H9 (cell line): ENCODE measurements around the gene HIPK2. TPM values are rescaled to one million over a fixed set of nuclear protein-coding genes. Genes with fewer than 3 reads are reported as not detected.

Experiments
- DNase-seq: peaks from one replicate; pipeline ENCODE4 v3.0.0-alpha.2; 2017
- H2AFZ ChIP-seq: one replicate; pipeline ENCODE4 v1.6.1; 2013; ENCODE audit warnings: mild to moderate bottlenecking, low read length, control low read depth, moderate library complexity
- H2AK5ac ChIP-seq: 2 replicates; pipeline ENCODE4 v1.6.1; 2013; ENCODE audit warnings: low read length, control low read depth, mixed read lengths; ENCODE audit not compliant: insufficient read length
- H2BK120ac ChIP-seq: one replicate; pipeline ENCODE4 v1.6.1; 2013; ENCODE audit warnings: low read depth, mild to moderate bottlenecking, low read length, control low read depth, inconsistent platforms; ENCODE audit not compliant: poor library complexity, severe bottlenecking
- H2BK12ac ChIP-seq: 2 replicates; pipeline ENCODE4 v1.6.1; 2013; ENCODE audit warnings: low read length, control low read depth, mixed read lengths, low read depth; ENCODE audit not compliant: insufficient read length
- H2BK15ac ChIP-seq: 2 replicates; pipeline ENCODE4 v1.6.1; 2013; ENCODE audit warnings: low read depth, low read length, control low read depth
- H2BK20ac ChIP-seq: one replicate; pipeline ENCODE4 v1.6.1; 2013; ENCODE audit warnings: low read depth, mild to moderate bottlenecking, low read length, control low read depth, inconsistent platforms; ENCODE audit not compliant: poor library complexity, severe bottlenecking
- H2BK5ac ChIP-seq: 2 replicates; pipeline ENCODE4 v1.6.1; 2013; ENCODE audit warnings: low read length, control low read depth, mixed read lengths; ENCODE audit not compliant: insufficient read length
- H3K14ac ChIP-seq: 2 replicates; pipeline ENCODE4 v1.6.1; 2013; ENCODE audit warnings: low read length, control low read depth; ENCODE audit not compliant: insufficient read depth
- H3K18ac ChIP-seq: 2 replicates; pipeline ENCODE4 v1.6.1; 2013; ENCODE audit warnings: low read depth, mild to moderate bottlenecking, mixed read lengths, low read length, control low read depth; ENCODE audit not compliant: insufficient read length
- H3K23ac ChIP-seq: 2 replicates; pipeline ENCODE4 v1.6.1; 2013; ENCODE audit warnings: low read length, control low read depth, mixed read lengths, low read depth; ENCODE audit not compliant: insufficient read length
- H3K23me2 ChIP-seq: 2 replicates; pipeline ENCODE4 v1.6.1; 2013; ENCODE audit warnings: low read depth, mild to moderate bottlenecking, mixed read lengths, low read length, control low read depth; ENCODE audit not compliant: insufficient read length, poor library complexity, severe bottlenecking
- H3K27ac ChIP-seq: 2 replicates; pipeline ENCODE4 v1.5.1; 2013; ENCODE audit warnings: low read length, control low read depth, mixed read lengths, low read depth; ENCODE audit not compliant: insufficient read length
- H3K27me3 ChIP-seq: 2 replicates; pipeline ENCODE4 v1.6.1; 2013; ENCODE audit warnings: low read length, control low read depth, inconsistent platforms; ENCODE audit not compliant: insufficient read depth
- H3K4ac ChIP-seq: 2 replicates; pipeline ENCODE4 v1.6.1; 2013; ENCODE audit warnings: low read depth, mild to moderate bottlenecking, control low read depth, inconsistent platforms, low read length, moderate library complexity
- H3K4me1 ChIP-seq: 2 replicates; pipeline ENCODE4 v1.6.1; 2013; ENCODE audit warnings: low read length, control low read depth, inconsistent platforms; ENCODE audit not compliant: insufficient read depth
- H3K4me2 ChIP-seq: 2 replicates; pipeline ENCODE4 v1.6.1; 2013; ENCODE audit warnings: low read length, control low read depth, mixed read lengths; ENCODE audit not compliant: insufficient read length, insufficient read depth
- H3K56ac ChIP-seq: 2 replicates; pipeline ENCODE4 v1.6.1; 2013; ENCODE audit warnings: low read depth, mild to moderate bottlenecking, mixed read lengths, low read length, control low read depth; ENCODE audit not compliant: insufficient read length
- H3K79me1 ChIP-seq: 2 replicates; pipeline ENCODE4 v1.6.1; 2013; ENCODE audit warnings: low read depth, mild to moderate bottlenecking, moderate library complexity, low read length, control low read depth, inconsistent platforms; ENCODE audit not compliant: insufficient read depth, poor library complexity, severe bottlenecking
- H3K79me2 ChIP-seq: 2 replicates; pipeline ENCODE4 v1.6.1; 2013; ENCODE audit warnings: low read length, control low read depth, inconsistent platforms; ENCODE audit not compliant: insufficient read depth
- H3K9ac ChIP-seq: 2 replicates; pipeline ENCODE4 v1.6.1; 2013; ENCODE audit warnings: low read length, control low read depth, mixed read lengths; ENCODE audit not compliant: insufficient read length; ENCODE audit errors: extremely low read depth
- H3K9me3 ChIP-seq: one replicate; pipeline ENCODE4 v1.6.1; 2013; ENCODE audit warnings: low read depth, low read length, inconsistent platforms; ENCODE audit not compliant: control insufficient read depth
- H3T11ph ChIP-seq: one replicate; pipeline ENCODE4 v1.6.1; 2013; ENCODE audit warnings: mild to moderate bottlenecking, low read length, control low read depth, inconsistent platforms
- H4K20me1 ChIP-seq: one replicate; pipeline ENCODE4 v1.6.1; 2013; ENCODE audit not compliant: control insufficient read depth, insufficient read length, insufficient read depth
- H4K5ac ChIP-seq: 2 replicates; pipeline ENCODE4 v1.6.1; 2013; ENCODE audit warnings: low read depth, mild to moderate bottlenecking, mixed read lengths, low read length, control low read depth; ENCODE audit not compliant: insufficient read length
- H4K8ac ChIP-seq: replicated peaks from 2 replicates; pipeline ENCODE4 v1.6.1; 2013; ENCODE audit warnings: low read length, control low read depth, mixed read lengths, low read depth; ENCODE audit not compliant: insufficient read length
- H4K91ac ChIP-seq: 2 replicates; pipeline ENCODE4 v1.6.1; 2013; ENCODE audit warnings: low read depth, mild to moderate bottlenecking, moderate library complexity, mixed read lengths, low read length, control low read depth; ENCODE audit not compliant: insufficient read length
- H3K27ac Mint-ChIP-seq, 3 experiments: 2 replicates in 2 of 3; 3 replicates in 1 of 3; pipeline ENCODE4 v1.8.0; 2020 to 2021; ENCODE audit warnings: mixed read lengths in 3 of 3, mild to moderate bottlenecking in 1 of 3, moderate library complexity in 1 of 3
- H3K27me3 Mint-ChIP-seq: 2 replicates; pipeline ENCODE4 v1.8.0; 2021; ENCODE audit warnings: low read depth, mild to moderate bottlenecking, moderate library complexity, mixed read lengths
- H3K36me3 Mint-ChIP-seq, 3 experiments: 2 replicates in 2 of 3; 3 replicates in 1 of 3; pipeline ENCODE4 v1.8.0; 2020 to 2021; ENCODE audit warnings: low read depth in 3 of 3, mixed read lengths in 3 of 3; ENCODE audit not compliant: insufficient read depth in 1 of 3
- H3K4me1 Mint-ChIP-seq, 2 experiments: 2 replicates each; pipeline ENCODE4 v1.8.0; 2020; ENCODE audit warnings: mixed read lengths in 2 of 2
- H3K4me3 Mint-ChIP-seq, 2 experiments: 2 replicates in 1 of 2; 3 replicates in 1 of 2; pipeline ENCODE4 v1.8.0; 2020 to 2021; ENCODE audit warnings: mild to moderate bottlenecking in 2 of 2, mixed read lengths in 2 of 2, moderate library complexity in 1 of 2
- H3K9me3 Mint-ChIP-seq, 2 experiments: 2 replicates in 1 of 2; 3 replicates in 1 of 2; pipeline ENCODE4 v1.8.0; 2020; ENCODE audit warnings: mild to moderate bottlenecking in 2 of 2, mixed read lengths in 2 of 2, moderate library complexity in 1 of 2
- CTCF ChIP-seq: fragments of 200-600 bp; sonication (generic); conservative IDR thresholded peaks from 3 replicates; pipeline ENCODE4 v1.8.0; 2021; ENCODE audit warnings: antibody characterized with exemption, mild to moderate bottlenecking
- WGBS: extraction: QIAGEN DNeasy Blood & Tissue Kit; methylation state at CpG from one replicate; pipeline ENCODE4 v1.1.7; 2013; ENCODE audit warnings: missing lambda C conversion rate, low lambda C conversion rate, mixed read lengths; ENCODE audit not compliant: insufficient read length; ENCODE audit errors: extremely low coverage; 5-methylcytosine and 5-hydroxymethylcytosine counted together
- total RNA-seq: library from RNA; stranded (reverse); gene quantifications from 2 replicates; pipeline ENCODE4 v1.2.1, GENCODE V29; 2021

The HIPK2 gene
- total RNA-seq, 1 experiment from 2014 or later, result 21.9 TPM

DNA sequence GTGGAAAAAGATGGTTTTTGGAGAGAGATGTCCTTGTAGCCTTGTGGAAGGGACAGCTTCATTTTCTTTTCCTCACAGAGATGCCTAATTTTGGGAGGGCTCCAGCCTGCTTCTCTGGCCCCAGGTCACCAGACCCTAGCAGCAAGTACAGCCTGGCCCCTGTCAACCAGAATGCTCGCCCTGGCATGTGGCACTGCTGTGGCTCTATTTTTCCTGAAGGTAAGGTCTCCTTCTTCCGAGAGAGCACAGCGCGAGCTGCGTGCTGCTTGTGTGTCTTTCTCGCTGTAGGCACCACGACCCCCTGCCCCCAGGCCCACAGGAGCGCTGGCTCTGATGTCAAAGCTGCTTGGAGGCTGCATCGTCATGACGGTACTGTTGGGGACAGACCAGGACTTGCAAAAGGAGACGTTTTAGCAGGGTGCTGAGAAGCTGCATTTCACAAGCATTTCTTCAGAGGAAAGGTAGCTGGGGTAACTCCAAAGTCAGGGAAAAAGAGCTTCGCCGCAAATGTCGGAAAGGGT lies 195.6 kb downstream of the HIPK2 start:
- H3K9me3 Mint-ChIP-seq, result no peaks in the 10 kb centered on the region
- H3K4me1 ChIP-seq, result no peaks in the 10 kb centered on the region
- H4K8ac ChIP-seq, result no peak overlapping the region
- no peaks in the 10 kb centered on the region for H3K23me2 ChIP-seq
- no peaks in the 10 kb centered on the region for H3K27me3 ChIP-seq
- H2BK20ac ChIP-seq, result no peak overlapping the region
- no peak for DNase-seq
- H3K56ac ChIP-seq, result no peak overlapping the region
- no peak overlapping the region; a peak in 1 of 5 replicates for H3K4me3 Mint-ChIP-seq
- H3K4ac ChIP-seq, result no peak overlapping the region
- H3K27ac ChIP-seq, result no peak overlapping the region
- no peaks in the 10 kb centered on the region for H3K4me1 Mint-ChIP-seq
- H2BK12ac ChIP-seq, result no peak overlapping the region
- H4K5ac ChIP-seq, result no peak overlapping the region
- peaks cover 0 to 7% (median 3%) of the 10 kb centered on the region in 3 experiments; a peak in 4 of 7 replicates for H3K36me3 Mint-ChIP-seq
- no peak overlapping the region for H3T11ph ChIP-seq
- no peak overlapping the region for H3K9ac ChIP-seq
- H3K14ac ChIP-seq, result no peak overlapping the region
- no peak overlapping the region for H2BK5ac ChIP-seq
- H3K27ac Mint-ChIP-seq, result peak overlapping the region in 2 of 3 experiments; percentile 30 to 48; a peak in 2 of 7 replicates
- H3K23ac ChIP-seq, result no peak overlapping the region
- no peak overlapping the region for H2BK120ac ChIP-seq
- no peaks in the 10 kb centered on the region for H4K20me1 ChIP-seq
- H3K79me1 ChIP-seq, result no peaks in the 10 kb centered on the region
- H2AFZ ChIP-seq, result no peak overlapping the region
- WGBS, result no CpG with 5 or more reads among the region's 14 CpGs
- no peaks in the 10 kb centered on the region for H3K9me3 ChIP-seq
- H3K4me2 ChIP-seq, result no peak overlapping the region
- no peak overlapping the region for H2AK5ac ChIP-seq
- H3K27me3 Mint-ChIP-seq, result no peaks in the 10 kb centered on the region
- H3K18ac ChIP-seq, result no peak overlapping the region
- TF ChIP-seq CTCF, result no peak
- H2BK15ac ChIP-seq, result no peak overlapping the region
- H4K91ac ChIP-seq, result no peak overlapping the region
- no peaks in the 10 kb centered on the region for H3K79me2 ChIP-seq
